Psoas muscle (tissue), 8 donors: ENCODE data around the gene AGRP. TPM values are rescaled to one million over a fixed set of nuclear protein-coding genes. Genes with fewer than 3 reads are reported as not detected.

Experiments
- ATAC-seq, 4 donors: fragments of 200-7000 bp; cut with Tn5 transposase; one replicate each; pipeline ENCODE4 v1.9.1; 2020; ENCODE audit warnings: moderate library complexity in 3 of 4, mild to moderate bottlenecking in 2 of 4
- DNase-seq, 2 donors: peaks; one replicate each; pipeline ENCODE4 v3.0.0-alpha.2; 2020
- H3K27ac ChIP-seq: fragments of 200-600 bp; one replicate; pipeline ENCODE4 v1.8.0; 2022
- H3K27me3 ChIP-seq, 3 donors: fragments of 200-600 bp in 1 of 3; one replicate each; pipeline versions ENCODE4 v1.6.1 to v1.8.0; 2013 to 2022; ENCODE audit warnings: low read length in 2 of 3, mild to moderate bottlenecking in 2 of 3, moderate library complexity in 1 of 3; ENCODE audit not compliant: insufficient read depth in 3 of 3
- H3K36me3 ChIP-seq, 2 donors: fragments of 200-600 bp in 1 of 2; one replicate each; pipeline versions ENCODE4 v1.6.1 to v1.8.0; 2013 to 2022; ENCODE audit warnings: low read depth in 1 of 2, mild to moderate bottlenecking in 1 of 2, moderate library complexity in 1 of 2; ENCODE audit not compliant: insufficient read depth in 1 of 2
- H3K4me1 ChIP-seq: fragments of 200-600 bp; one replicate; pipeline ENCODE4 v1.8.0; 2022
- H3K4me3 ChIP-seq: fragments of 200-600 bp; one replicate; pipeline ENCODE4 v1.8.0; 2022; ENCODE audit warnings: mild to moderate bottlenecking
- H3K9me3 ChIP-seq: fragments of 200-600 bp; one replicate; pipeline ENCODE4 v1.8.0; 2022
- WGBS, 3 donors: extraction: QIAGEN DNeasy Blood & Tissue Kit; methylation state at CpG; one replicate each; pipeline versions ENCODE4 v1.1.6 to v1.1.7; 2013; 5-methylcytosine and 5-hydroxymethylcytosine counted together
- intact Hi-C, 2 donors: fragments of 100-400 bp; cut with DNase I; formaldehyde crosslinking; loops; one replicate each; pipeline versions ENCODE4 v1.11.0 to v1.14.2; 2022
- polyA plus RNA-seq, 3 donors: library from polyadenylated mRNA; stranded (reverse); fragments of 200-250 nt; gene quantifications; one replicate each; pipeline ENCODE4 v1.2.3, GENCODE V29; 2013
- total RNA-seq, 4 donors: library from RNA; stranded (reverse); fragmentation: NEBNext Ultra II Directional in 2 of 4; extraction: Animal tissue kit (Norgen Biotek cat#: 25700) in 2 of 4; gene quantifications; one replicate each; pipeline versions ENCODE4 v1.2.1 to v1.2.4, GENCODE V29; 2021 to 2023
- TF ChIP-seq, protein P1 (sequence below): fragments of 200-600 bp; IDR thresholded peaks from one replicate; pipeline ENCODE4 v1.8.0; 2022; ENCODE audit warnings: antibody characterized with exemption
- donor health status: healthy with polysubstance abuse.
- donor health status: DM: no; HTN: no; CAD: no; lungs with moderate emphysema.
- donor health status: Bipolar disorder and iron deficiency.
- donor health status: healthy.
- donor health status: DM: yes; HTN: yes; CAD: no.
- donor health status: DM: no; HTN: no; CAD: no.
- donor health status: DM: no; HTN: no; CAD: no.
- donor health status: DM: yes; HTN: yes; CAD: no.

Gene AGRP
- total and polyA plus RNA-seq, 7 donors, result not detected

DNA sequence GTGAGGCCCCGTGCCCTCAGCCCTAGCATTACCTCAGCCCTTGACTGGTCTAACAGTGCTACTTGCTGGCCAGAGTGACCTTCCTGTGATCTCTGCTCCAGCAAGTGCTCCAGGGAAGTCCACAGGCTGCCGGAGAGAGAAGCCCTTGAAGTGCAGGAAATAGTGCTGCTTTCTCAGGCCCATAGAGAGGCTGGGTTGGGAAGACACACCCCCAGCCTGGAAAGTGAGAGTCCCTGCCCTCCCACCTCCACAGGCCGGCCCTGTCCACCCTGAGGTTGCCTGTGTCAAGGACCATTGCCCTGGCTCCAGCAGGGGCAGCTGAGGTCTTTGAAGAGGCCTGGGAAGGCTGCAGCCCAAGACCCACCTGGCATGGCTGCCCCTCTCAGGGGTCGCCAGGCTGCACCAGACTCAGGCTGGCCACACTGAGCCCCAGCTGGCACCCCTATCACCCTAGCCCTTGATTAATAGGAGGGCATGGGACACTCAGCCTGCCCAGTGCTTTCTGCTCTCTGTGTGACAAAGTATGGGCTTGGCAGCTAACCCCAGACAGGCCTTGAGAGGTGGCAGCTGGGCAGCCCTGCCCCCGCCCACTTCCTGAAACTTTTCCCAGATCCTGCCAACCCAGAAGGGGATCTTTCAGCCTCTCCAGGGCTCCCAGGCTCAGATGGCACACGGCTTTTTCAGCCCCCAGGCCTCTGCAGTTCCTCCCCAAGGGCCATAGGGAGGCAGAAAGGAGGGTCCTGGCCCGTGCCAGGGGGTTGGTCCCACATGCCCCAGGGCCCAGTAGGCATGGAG, 24.1 kb downstream of the AGRP start:
- intact Hi-C loops, result no loop called here
- DNase-seq, result peak; percentile 56 to 70
- Histone ChIP-seq H3K27ac (peak overlapping the region; percentile 44), H3K9me3 (no peaks in the 10 kb centered on the region), H3K27me3 (no peaks in the 10 kb centered on the region), H3K36me3 (peaks cover 0 to 5% of the 10 kb centered on the region in 2 donors), H3K4me1 (peaks cover 94% of the 10 kb centered on the region), H3K4me3 (no peak overlapping the region)
- WGBS, 3 donors, result 26 to 40% (median 36%) methylated on average over 7 of the region's 7 CpGs
- ATAC-seq, result peak; percentile 43 to 75 (median 48)
- TF ChIP-seq, protein P1, sequence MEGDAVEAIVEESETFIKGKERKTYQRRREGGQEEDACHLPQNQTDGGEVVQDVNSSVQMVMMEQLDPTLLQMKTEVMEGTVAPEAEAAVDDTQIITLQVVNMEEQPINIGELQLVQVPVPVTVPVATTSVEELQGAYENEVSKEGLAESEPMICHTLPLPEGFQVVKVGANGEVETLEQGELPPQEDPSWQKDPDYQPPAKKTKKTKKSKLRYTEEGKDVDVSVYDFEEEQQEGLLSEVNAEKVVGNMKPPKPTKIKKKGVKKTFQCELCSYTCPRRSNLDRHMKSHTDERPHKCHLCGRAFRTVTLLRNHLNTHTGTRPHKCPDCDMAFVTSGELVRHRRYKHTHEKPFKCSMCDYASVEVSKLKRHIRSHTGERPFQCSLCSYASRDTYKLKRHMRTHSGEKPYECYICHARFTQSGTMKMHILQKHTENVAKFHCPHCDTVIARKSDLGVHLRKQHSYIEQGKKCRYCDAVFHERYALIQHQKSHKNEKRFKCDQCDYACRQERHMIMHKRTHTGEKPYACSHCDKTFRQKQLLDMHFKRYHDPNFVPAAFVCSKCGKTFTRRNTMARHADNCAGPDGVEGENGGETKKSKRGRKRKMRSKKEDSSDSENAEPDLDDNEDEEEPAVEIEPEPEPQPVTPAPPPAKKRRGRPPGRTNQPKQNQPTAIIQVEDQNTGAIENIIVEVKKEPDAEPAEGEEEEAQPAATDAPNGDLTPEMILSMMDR, result no peak

DNA sequence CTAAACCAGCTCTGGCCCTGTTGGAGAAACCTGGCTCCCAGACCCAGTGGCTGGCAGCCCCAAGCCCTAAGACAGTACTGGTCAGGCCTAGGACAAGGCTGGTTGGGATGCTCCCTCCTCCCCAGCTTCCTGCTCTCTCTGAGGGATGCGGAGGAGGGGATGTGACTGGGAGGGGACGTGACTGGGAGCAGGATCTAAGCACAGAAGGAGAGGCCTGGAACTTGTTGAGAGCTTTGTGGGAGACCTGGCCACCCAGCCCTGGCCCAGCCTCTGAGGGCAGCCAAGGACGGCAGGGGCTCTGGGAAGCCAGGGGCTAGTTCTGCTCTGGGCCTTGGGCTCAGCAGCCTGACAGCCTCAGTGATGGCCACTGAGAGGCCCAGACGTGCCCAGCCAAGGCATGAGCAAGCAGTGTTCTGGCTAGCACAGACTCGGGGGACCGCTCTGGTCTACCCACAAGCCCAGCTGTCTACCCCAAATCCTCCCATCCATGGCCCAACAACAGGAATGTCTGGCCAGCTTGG, 25.2 kb downstream of the AGRP start:
- Histone ChIP-seq H3K27me3 (no peaks in the 10 kb centered on the region), H3K9me3 (no peaks in the 10 kb centered on the region), H3K4me3 (no peak overlapping the region), H3K27ac (peak overlapping the region; percentile 44), H3K4me1 (peaks cover 94% of the 10 kb centered on the region), H3K36me3 (peaks cover 0 to 8% of the 10 kb centered on the region in 2 donors)
- intact Hi-C loops, result no loop called here
- TF ChIP-seq, protein P1, result no peak
- no peak for ATAC-seq
- peak; percentile 43 to 77 for DNase-seq
- WGBS, 3 donors, result 70 to 74% (median 71%) methylated on average over 4 to 6 of the region's 6 CpGs

DNA sequence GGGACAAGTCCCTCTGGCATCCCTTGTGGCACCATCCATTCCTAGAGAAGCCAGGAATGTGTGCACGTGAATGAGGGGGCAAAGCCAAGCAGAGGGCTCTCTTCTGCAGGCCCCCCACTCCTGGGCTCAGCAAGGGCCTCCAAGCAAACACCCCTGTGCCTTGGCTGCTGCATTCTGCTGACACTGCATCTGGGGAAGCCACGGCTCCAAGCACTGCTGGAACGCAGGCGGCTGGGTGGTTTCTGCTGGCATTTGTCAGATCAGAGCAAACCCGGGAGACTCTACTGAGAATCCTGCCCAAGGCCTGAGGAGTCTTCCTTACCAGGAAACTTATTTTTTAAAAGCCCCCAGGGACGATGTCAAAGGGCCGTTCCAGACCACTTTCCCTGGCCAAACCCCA, 25.7 kb downstream of the AGRP start:
- 42 to 72% (median 43%) methylated on average over 7 of the region's 7 CpGs for WGBS, 3 donors
- no peaks in the 10 kb centered on the region for H3K9me3 ChIP-seq
- TF ChIP-seq, protein P1, result no peak
- no peak for ATAC-seq
- DNase-seq, result no peak
- intact Hi-C loops, result no loop called here
- peak overlapping the region; percentile 44 for H3K27ac ChIP-seq
- peaks cover 94% of the 10 kb centered on the region for H3K4me1 ChIP-seq
- H3K36me3 ChIP-seq, result peaks cover 0 to 14% of the 10 kb centered on the region in 2 donors
- H3K4me3 ChIP-seq, result no peak overlapping the region
- H3K27me3 ChIP-seq, result no peaks in the 10 kb centered on the region

DNA sequence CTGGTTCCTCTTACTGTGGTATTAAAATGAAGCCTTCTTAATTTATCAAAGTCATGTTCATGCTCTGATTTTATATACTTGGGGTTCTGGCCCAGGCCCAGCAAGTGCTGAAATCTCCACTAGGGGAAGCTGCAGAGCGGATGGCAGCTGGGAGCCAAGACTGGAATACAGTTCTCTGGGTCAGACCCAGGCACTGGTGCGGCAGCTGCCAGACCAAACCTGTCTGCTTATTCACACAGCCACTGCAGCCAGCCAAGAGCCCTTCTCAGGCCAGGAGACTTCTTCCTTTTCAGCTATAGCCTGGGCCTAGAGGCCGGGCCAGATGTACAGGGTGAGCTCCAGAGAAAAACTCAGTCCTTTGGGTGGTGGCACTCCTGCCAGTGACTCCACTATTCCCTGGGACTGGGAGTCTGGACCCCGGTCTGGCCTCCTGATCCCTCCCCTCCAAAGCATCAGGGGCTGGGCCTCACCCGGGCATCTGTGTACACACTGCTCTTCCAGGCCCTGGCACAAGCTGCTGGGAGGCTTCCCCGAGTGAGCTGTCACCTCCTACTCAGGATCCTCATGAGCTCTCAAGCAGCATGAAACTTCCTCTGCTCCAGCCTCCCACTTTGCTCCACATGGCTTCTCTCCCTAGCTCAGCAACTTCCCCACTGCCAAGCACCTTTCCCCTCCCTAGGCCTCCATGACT, 26.8 kb downstream of the AGRP start:
- H3K9me3 ChIP-seq, result no peaks in the 10 kb centered on the region
- H3K27ac ChIP-seq, result peak overlapping the region; percentile 44
- DNase-seq, result peak; percentile 84 to 92
- peaks cover 94% of the 10 kb centered on the region for H3K4me1 ChIP-seq
- intact Hi-C loops, result no loop called here
- H3K36me3 ChIP-seq, result peaks cover 0 to 15% of the 10 kb centered on the region in 2 donors
- no peak overlapping the region for H3K4me3 ChIP-seq
- 18 to 35% (median 23%) methylated on average over 6 of the region's 6 CpGs for WGBS, 3 donors
- ATAC-seq, result peak; percentile 75 to 86 (median 82)
- TF ChIP-seq, protein P1, result peak; percentile 61
- no peaks in the 10 kb centered on the region for H3K27me3 ChIP-seq
